GM12878 (cell line): ENCODE results near the gene HS1BP3. TPM values are rescaled to one million over a fixed set of nuclear protein-coding genes. Genes with fewer than 3 reads are reported as not detected.

ENCODE experiments used
- CEBPZ ChIP-seq: fragments of 150-350 bp; IDR thresholded peaks from 2 replicates; pipeline ENCODE4 v1.6.1; 2016; ENCODE audit warnings: low read depth, low read length
- DPF2 ChIP-seq: fragments of 450-650 bp; IDR thresholded peaks from 2 replicates; pipeline ENCODE4 v1.6.1; 2017; ENCODE audit warnings: mild to moderate bottlenecking
- ETV6 ChIP-seq, 2 experiments: fragments of 450-650 bp in 1 of 2; IDR thresholded peaks in 1 of 2; conservative IDR thresholded peaks in 1 of 2; 2 replicates each; pipeline ENCODE4 v1.6.1; 2014; ENCODE audit warnings: antibody characterized with exemption in 1 of 2, borderline replicate concordance in 1 of 2, low read depth in 1 of 2, mild to moderate bottlenecking in 1 of 2, moderate library complexity in 1 of 2
- GATAD2B ChIP-seq: fragments of 450-650 bp; conservative IDR thresholded peaks from 2 replicates; pipeline ENCODE4 v1.6.1; 2017; ENCODE audit warnings: low read depth, mild to moderate bottlenecking, moderate library complexity
- HDGF ChIP-seq: fragments of 450-650 bp; IDR thresholded peaks from 2 replicates; pipeline ENCODE4 v1.6.1; 2016; ENCODE audit warnings: antibody characterized with exemption
- STAT1 ChIP-seq: fragments of 450-650 bp; conservative IDR thresholded peaks from 2 replicates; pipeline ENCODE4 v1.6.1; 2014; ENCODE audit warnings: antibody characterized with exemption, mild to moderate bottlenecking
- TARDBP ChIP-seq: IDR thresholded peaks from 2 replicates; pipeline ENCODE4 v1.6.1; 2016; ENCODE audit warnings: borderline replicate concordance
- WRNIP1 ChIP-seq: IDR thresholded peaks from 2 replicates; pipeline ENCODE4 v1.6.1; 2011; ENCODE audit warnings: low read depth, low read length, improper control_type of control experiment, borderline replicate concordance
- ZNF207 ChIP-seq: fragments of 450-650 bp; IDR thresholded peaks from 2 replicates; pipeline ENCODE4 v1.6.1; 2014; ENCODE audit warnings: antibody characterized with exemption, mild to moderate bottlenecking, borderline replicate concordance
- polyA plus RNA-seq, 11 experiments: library from polyadenylated mRNA; depleted of rRNA in 4 of 11; unstranded in 6 of 11; stranded (reverse) in 5 of 11; fragments of >200 nt; fragmentation: Nextera tagmentation in 4 of 11; fragmentation: Illumina TruSeq in 1 of 11; extraction: Ambion mirVana in 4 of 11; extraction: Trizol in 1 of 11; gene quantifications; 1 replicate in 1 of 11; 2 replicates in 10 of 11; pipeline versions ENCODE4 v1.2.1 to v1.2.3, GENCODE V29; 2011 to 2016; ENCODE audit warnings: inconsistent platforms in 2 of 11, missing spikeins in 2 of 11, low read depth in 1 of 11
- total RNA-seq, 4 experiments: library from RNA; depleted of rRNA in 3 of 4; stranded (reverse); fragments of >200 nt in 3 of 4; fragmentation: Illumina TruSeq in 1 of 4; extraction: Trizol in 1 of 4; gene quantifications; 2 replicates each; pipeline versions ENCODE4 v1.2.1 to v1.2.3, GENCODE V29; 2013 to 2021
- TF ChIP-seq, protein P1 (sequence below): fragments of 450-650 bp; IDR thresholded peaks from 2 replicates; pipeline ENCODE4 v1.6.1; 2017; ENCODE audit warnings: antibody characterized with exemption, mild to moderate bottlenecking, moderate library complexity
- TF ChIP-seq, protein P2 (sequence below): fragments of 450-650 bp; IDR thresholded peaks from 2 replicates; pipeline ENCODE4 v1.6.1; 2017; ENCODE audit warnings: mild to moderate bottlenecking
- TF ChIP-seq, protein P3 (sequence below): IDR thresholded peaks from 2 replicates; pipeline ENCODE4 v1.6.1; 2012; ENCODE audit warnings: low read depth, low read length, improper control_type of control experiment

HS1BP3 gene
- total and polyA plus RNA-seq, 10 of the 15 experiments (the other 5 are each of a cell fraction or from before 2014, with no cell fraction given) = 0.47 to 7.2 (median 4.6) TPM

DNA sequence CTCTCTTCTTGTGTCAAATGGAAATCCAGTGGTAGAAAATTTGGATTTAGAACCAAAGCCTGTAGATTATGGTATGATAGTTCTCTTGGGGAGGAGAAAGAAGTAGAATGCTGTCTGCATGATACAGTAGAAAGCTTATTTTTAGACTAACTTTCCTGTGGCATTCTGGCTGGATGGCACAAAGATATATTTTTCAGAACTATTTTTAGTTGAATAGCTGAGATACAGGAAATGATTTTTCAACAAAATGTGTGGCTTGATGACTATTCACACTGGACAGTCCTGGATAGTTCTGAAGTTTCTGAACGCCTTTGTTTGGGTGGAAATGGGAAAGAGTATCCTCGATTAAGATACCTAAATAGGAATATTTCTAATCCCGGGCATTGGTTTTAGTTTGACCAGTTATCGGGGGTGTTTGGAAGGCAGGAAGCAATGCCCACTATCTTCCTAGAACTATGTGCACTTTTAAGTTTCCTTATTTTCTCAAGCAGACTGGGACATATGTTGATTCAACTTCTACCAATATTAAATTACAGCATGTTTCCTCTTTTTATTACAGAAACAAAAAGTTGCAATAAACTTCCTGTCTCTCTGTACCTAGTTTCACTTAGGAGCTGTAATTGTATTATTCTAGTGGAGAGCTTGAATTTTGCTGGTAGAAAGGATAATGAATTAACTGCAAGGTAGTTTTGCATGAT lies 48.2 kb upstream of the HS1BP3 start (continued):
- TF ChIP-seq CEBPZ (no peak), ZNF207 (no peak), GATAD2B (no peak), WRNIP1 (no peak), TARDBP (no peak), DPF2 (no peak), ETV6 (conservative IDR thresholded peaks at IDR 0.05 in 1 of 2, IDR thresholded peaks at IDR 0.05 in 1 of 2; ENCODE audit: borderline replicate concordance in 1 of 2, low read depth in 1 of 2) (no peak), STAT1 (no peak), HDGF (no peak)
- TF ChIP-seq, protein P1, sequence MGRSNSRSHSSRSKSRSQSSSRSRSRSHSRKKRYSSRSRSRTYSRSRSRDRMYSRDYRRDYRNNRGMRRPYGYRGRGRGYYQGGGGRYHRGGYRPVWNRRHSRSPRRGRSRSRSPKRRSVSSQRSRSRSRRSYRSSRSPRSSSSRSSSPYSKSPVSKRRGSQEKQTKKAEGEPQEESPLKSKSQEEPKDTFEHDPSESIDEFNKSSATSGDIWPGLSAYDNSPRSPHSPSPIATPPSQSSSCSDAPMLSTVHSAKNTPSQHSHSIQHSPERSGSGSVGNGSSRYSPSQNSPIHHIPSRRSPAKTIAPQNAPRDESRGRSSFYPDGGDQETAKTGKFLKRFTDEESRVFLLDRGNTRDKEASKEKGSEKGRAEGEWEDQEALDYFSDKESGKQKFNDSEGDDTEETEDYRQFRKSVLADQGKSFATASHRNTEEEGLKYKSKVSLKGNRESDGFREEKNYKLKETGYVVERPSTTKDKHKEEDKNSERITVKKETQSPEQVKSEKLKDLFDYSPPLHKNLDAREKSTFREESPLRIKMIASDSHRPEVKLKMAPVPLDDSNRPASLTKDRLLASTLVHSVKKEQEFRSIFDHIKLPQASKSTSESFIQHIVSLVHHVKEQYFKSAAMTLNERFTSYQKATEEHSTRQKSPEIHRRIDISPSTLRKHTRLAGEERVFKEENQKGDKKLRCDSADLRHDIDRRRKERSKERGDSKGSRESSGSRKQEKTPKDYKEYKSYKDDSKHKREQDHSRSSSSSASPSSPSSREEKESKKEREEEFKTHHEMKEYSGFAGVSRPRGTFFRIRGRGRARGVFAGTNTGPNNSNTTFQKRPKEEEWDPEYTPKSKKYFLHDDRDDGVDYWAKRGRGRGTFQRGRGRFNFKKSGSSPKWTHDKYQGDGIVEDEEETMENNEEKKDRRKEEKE = no peak
- TF ChIP-seq, protein P2, sequence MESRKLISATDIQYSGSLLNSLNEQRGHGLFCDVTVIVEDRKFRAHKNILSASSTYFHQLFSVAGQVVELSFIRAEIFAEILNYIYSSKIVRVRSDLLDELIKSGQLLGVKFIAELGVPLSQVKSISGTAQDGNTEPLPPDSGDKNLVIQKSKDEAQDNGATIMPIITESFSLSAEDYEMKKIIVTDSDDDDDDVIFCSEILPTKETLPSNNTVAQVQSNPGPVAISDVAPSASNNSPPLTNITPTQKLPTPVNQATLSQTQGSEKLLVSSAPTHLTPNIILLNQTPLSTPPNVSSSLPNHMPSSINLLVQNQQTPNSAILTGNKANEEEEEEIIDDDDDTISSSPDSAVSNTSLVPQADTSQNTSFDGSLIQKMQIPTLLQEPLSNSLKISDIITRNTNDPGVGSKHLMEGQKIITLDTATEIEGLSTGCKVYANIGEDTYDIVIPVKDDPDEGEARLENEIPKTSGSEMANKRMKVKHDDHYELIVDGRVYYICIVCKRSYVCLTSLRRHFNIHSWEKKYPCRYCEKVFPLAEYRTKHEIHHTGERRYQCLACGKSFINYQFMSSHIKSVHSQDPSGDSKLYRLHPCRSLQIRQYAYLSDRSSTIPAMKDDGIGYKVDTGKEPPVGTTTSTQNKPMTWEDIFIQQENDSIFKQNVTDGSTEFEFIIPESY = no peak
- TF ChIP-seq, protein P3, sequence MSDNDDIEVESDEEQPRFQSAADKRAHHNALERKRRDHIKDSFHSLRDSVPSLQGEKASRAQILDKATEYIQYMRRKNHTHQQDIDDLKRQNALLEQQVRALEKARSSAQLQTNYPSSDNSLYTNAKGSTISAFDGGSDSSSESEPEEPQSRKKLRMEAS = no peak
